OCI-LY1 (cell line): ENCODE measurements around the gene TMEM158.
A peak's percentile ranks its signal among the peaks of the same experiment; 100 is the strongest.

Source experiments
- H2AFZ ChIP-seq: fragments of 200-600 bp; sonication (generic), shearing (Covaris generic); 2 replicates; pipeline ENCODE4 v1.6.0; 2014; ENCODE audit warnings: antibody characterized with exemption, mild to moderate bottlenecking, low read length
- H3F3A ChIP-seq: fragments of 200-600 bp; sonication (generic), shearing (Covaris generic); 2 replicates; pipeline ENCODE4 v1.6.0; 2014; ENCODE audit warnings: mild to moderate bottlenecking, antibody characterized with exemption, low read length, moderate library complexity; ENCODE audit not compliant: insufficient read depth
- H3K27ac ChIP-seq: fragments of 200-600 bp; sonication (generic); 2 replicates; pipeline ENCODE4 v1.5.1; 2014; ENCODE audit warnings: low read length, mixed run types, mild to moderate bottlenecking, low read depth; ENCODE audit not compliant: poor library complexity, severe bottlenecking
- H3K27me3 ChIP-seq: fragments of 200-600 bp; sonication (generic); 2 replicates; pipeline ENCODE4 v1.6.0; 2014; ENCODE audit warnings: antibody characterized with exemption, mild to moderate bottlenecking, low read length, moderate library complexity; ENCODE audit not compliant: insufficient read depth
- H3K36me3 ChIP-seq: fragments of 200-600 bp; sonication (generic); 2 replicates; pipeline ENCODE4 v1.6.1; 2014; ENCODE audit warnings: mild to moderate bottlenecking, antibody characterized with exemption, low read length, moderate library complexity, mixed read lengths; ENCODE audit not compliant: insufficient read depth
- H3K4me1 ChIP-seq: fragments of 200-600 bp; sonication (generic); 2 replicates; pipeline ENCODE4 v1.5.1; 2014; ENCODE audit warnings: mild to moderate bottlenecking, low read length, moderate library complexity; ENCODE audit not compliant: insufficient read depth, severe bottlenecking
- H3K4me2 ChIP-seq: fragments of 200-600 bp; sonication (generic), shearing (Covaris generic); 2 replicates; pipeline ENCODE4 v1.6.1; 2014; ENCODE audit warnings: low read length
- H3K4me3 ChIP-seq: fragments of 200-600 bp; sonication (generic); 2 replicates; pipeline ENCODE4 v1.5.1; 2014; ENCODE audit warnings: low read length, low read depth, mild to moderate bottlenecking, mixed read lengths; ENCODE audit not compliant: poor library complexity, severe bottlenecking
- H3K79me2 ChIP-seq: fragments of 200-600 bp; shearing (Covaris generic); 2 replicates; pipeline ENCODE4 v1.6.1; 2016; ENCODE audit warnings: mixed run types, low read length, mixed read lengths; ENCODE audit not compliant: insufficient read depth
- H3K9ac ChIP-seq: fragments of 200-600 bp; sonication (generic), shearing (Covaris generic); 2 replicates; pipeline ENCODE4 v1.6.1; 2014; ENCODE audit warnings: mild to moderate bottlenecking, low read length, mixed read lengths
- H3K9me2 ChIP-seq: fragments of 200-600 bp; sonication (generic), shearing (Covaris generic); 2 replicates; pipeline ENCODE4 v1.6.1; 2014; ENCODE audit warnings: low read depth, mild to moderate bottlenecking, low read length, mixed read lengths
- H3K9me3 ChIP-seq: fragments of 200-600 bp; shearing (Covaris generic); 2 replicates; pipeline ENCODE4 v1.6.1; 2014; ENCODE audit warnings: low read length, mixed read lengths
- H4K20me1 ChIP-seq: fragments of 200-600 bp; sonication (generic), shearing (Covaris generic); 2 replicates; pipeline ENCODE4 v1.6.0; 2016; ENCODE audit warnings: mild to moderate bottlenecking, low read length; ENCODE audit not compliant: insufficient read depth
- EZH2 ChIP-seq: fragments of 200-600 bp; sonication (generic), shearing (Covaris generic); IDR thresholded peaks from 2 replicates; pipeline ENCODE4 v1.8.0; 2017; ENCODE audit warnings: borderline replicate concordance, mixed run types, mild to moderate bottlenecking, antibody characterized with exemption, low read length, moderate library complexity, mixed read lengths
- TF ChIP-seq, protein P1 (sequence below): fragments of 200-600 bp; sonication (generic), shearing (Covaris generic); IDR thresholded peaks from 2 replicates; pipeline ENCODE4 v1.5.1; 2017; ENCODE audit warnings: mild to moderate bottlenecking, antibody characterized with exemption, low read length, moderate library complexity, mixed read lengths

Gene TMEM158

DNA sequence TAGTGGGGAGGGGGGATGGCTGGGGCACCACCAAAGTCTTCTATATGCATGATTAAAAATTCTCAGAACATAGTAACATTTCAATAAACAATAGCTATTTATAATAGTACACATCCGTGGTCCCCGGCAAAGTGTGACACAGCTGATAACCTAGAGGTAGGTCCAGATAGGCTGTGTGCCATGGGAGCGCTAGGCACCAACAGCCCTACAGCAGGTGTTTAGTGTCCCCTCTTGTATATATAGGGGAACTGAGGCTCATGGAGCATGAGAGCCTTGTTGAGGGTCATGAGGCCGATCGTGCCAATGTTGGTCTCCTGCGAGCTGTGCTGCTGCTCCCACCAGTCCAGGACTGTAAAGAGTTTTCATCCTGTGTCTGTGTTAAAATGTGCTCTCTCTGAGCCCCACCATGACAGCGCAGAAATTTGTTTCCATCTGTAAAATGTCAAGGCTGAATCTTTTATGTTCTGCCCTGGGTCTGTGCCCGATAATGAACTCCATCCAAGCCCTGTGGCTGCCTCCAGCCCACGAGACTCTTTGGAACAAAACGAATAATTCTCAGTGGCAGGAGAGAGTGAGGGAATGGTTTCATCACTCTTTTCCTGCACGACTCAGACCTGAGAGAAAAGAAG lies 14.5 kb downstream of the TMEM158 start:
- Histone ChIP-seq H3F3A (no peaks in the 10 kb centered on the region), H3K9me3 (no peaks in the 10 kb centered on the region), H3K4me2 (no peak overlapping the region), H2AFZ (no peak overlapping the region), H3K4me1 (no peaks in the 10 kb centered on the region), H3K36me3 (no peaks in the 10 kb centered on the region), H3K9me2 (no peaks in the 10 kb centered on the region), H3K79me2 (no peaks in the 10 kb centered on the region), H3K27ac (no peak overlapping the region), H3K27me3 (no peaks in the 10 kb centered on the region), H3K4me3 (no peak overlapping the region), H3K9ac (no peak overlapping the region), H4K20me1 (no peaks in the 10 kb centered on the region)
- TF ChIP-seq EZH2, result no peak
- TF ChIP-seq, protein P1, sequence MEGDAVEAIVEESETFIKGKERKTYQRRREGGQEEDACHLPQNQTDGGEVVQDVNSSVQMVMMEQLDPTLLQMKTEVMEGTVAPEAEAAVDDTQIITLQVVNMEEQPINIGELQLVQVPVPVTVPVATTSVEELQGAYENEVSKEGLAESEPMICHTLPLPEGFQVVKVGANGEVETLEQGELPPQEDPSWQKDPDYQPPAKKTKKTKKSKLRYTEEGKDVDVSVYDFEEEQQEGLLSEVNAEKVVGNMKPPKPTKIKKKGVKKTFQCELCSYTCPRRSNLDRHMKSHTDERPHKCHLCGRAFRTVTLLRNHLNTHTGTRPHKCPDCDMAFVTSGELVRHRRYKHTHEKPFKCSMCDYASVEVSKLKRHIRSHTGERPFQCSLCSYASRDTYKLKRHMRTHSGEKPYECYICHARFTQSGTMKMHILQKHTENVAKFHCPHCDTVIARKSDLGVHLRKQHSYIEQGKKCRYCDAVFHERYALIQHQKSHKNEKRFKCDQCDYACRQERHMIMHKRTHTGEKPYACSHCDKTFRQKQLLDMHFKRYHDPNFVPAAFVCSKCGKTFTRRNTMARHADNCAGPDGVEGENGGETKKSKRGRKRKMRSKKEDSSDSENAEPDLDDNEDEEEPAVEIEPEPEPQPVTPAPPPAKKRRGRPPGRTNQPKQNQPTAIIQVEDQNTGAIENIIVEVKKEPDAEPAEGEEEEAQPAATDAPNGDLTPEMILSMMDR, result no peak

DNA sequence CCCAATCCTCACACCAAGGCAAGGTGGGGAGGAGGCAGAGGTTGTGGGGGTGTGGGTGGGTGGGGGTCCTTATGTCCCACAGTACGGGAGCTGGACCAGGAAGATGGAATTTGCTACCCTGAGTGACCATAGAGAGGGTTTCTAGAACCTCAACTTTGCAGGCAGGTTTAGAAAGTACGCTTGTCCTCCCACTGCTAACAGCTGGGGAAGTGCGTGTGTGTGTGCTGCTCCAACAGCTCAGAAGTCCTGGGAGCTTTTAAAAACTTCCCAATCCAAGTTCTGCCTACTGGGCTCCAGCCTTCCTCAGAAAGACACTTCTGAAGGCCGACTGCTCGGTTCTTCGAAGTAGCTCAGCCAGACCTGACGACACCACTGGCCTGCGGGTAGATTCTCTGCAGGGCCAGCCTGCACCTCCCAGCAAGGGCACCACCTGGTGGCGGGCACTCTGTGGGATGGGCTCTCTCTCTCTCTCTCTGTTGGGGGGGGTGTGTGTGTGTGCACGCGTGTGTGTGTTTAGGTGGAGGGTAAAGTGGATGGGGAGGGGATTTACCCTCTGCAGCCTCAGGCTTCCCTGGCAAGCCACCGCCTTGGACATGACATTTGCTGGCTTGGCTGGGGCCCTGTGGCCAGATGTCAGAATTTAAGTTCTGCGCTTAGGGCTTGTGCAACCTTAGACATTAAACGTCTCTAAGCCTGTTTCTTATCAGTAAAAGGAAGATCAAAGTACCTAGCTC lies 15.6 kb downstream of the TMEM158 start:
- Histone ChIP-seq H3K9me3 (no peaks in the 10 kb centered on the region), H3K9me2 (no peaks in the 10 kb centered on the region), H3K79me2 (no peaks in the 10 kb centered on the region), H3K36me3 (no peaks in the 10 kb centered on the region), H3F3A (no peaks in the 10 kb centered on the region), H3K4me2 (no peak overlapping the region), H4K20me1 (no peaks in the 10 kb centered on the region), H3K4me1 (no peaks in the 10 kb centered on the region), H2AFZ (no peak overlapping the region), H3K27ac (no peak overlapping the region), H3K27me3 (no peaks in the 10 kb centered on the region), H3K4me3 (no peak overlapping the region), H3K9ac (no peak overlapping the region)
- TF ChIP-seq EZH2, result no peak
- TF ChIP-seq, protein P1, result peak; percentile 67

DNA sequence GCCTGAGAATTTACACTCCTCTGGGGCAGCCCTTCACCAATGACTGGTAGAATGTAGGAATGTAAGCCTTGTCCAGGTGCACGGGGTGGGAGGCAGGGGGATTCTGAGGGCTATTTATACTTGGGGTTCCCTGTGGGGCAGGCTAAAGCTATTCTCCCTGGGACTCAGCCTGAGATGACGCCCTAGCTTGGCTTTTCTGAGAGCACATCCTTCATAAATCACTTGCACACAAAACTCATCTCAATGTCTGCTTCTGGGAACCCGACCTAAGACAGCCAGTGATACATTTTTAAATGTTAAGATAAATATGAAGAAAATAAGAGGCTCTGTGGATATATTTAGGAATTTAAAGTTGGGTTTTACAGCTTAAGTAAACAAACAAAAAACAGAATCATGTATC lies 16.6 kb downstream of the TMEM158 start:
- no peaks in the 10 kb centered on the region for H3K4me1 ChIP-seq
- H3K36me3 ChIP-seq, result no peaks in the 10 kb centered on the region
- no peaks in the 10 kb centered on the region for H4K20me1 ChIP-seq
- H3K27me3 ChIP-seq, result no peaks in the 10 kb centered on the region
- H2AFZ ChIP-seq, result no peak overlapping the region
- H3K4me2 ChIP-seq, result no peak overlapping the region
- H3K79me2 ChIP-seq, result no peaks in the 10 kb centered on the region
- TF ChIP-seq, protein P1, result no peak
- no peak for TF ChIP-seq EZH2
- H3K9me2 ChIP-seq, result no peaks in the 10 kb centered on the region
- no peaks in the 10 kb centered on the region for H3F3A ChIP-seq
- no peak overlapping the region for H3K4me3 ChIP-seq
- no peaks in the 10 kb centered on the region for H3K9me3 ChIP-seq
- no peak overlapping the region for H3K9ac ChIP-seq
- H3K27ac ChIP-seq, result no peak overlapping the region
